Activated gamma-delta T cell treated with Interleukin-2 at 50 U/mL for 16 hours (primary cell): Measurements from ENCODE around the gene DEPP1.

Experiments used
- DNase-seq: peaks from one replicate; pipeline ENCODE4 v3.0.0-alpha.2; 2020

Gene DEPP1

GRCh38 chr10:44930904-44931620, 47.5 kb downstream of the DEPP1 start:
- no peak for DNase-seq

GRCh38 chr10:44929356-44930255, 49.0 kb downstream of the DEPP1 start:
- no peak for DNase-seq

GRCh38 chr10:44928462-44928861, 50.1 kb downstream of the DEPP1 start:
- DNase-seq: no peak

- DNase-seq: no peak
These were observed 51.3 kb downstream of the DEPP1 start for GRCh38 chr10:44927352-44927751.

GRCh38 chr10:44926751-44927351, 51.8 kb downstream of the DEPP1 start:
- DNase-seq: no peak
